DMS 273 treated with DMSO at 0.1 percent for 48 hours (cell line): ENCODE data around the gene HOMER2.
"Not testable (repeated sequence)": the region's sequence is repeated elsewhere in the genome, so short reads cannot be mapped to it uniquely, and the experiment has no call there.

Experiments
- DNase-seq: peaks from one replicate; lab custom pipeline; 2025; lab: John Stamatoyannopoulos, UW

Gene HOMER2

GRCh38 chr15:82964890-82965289 lies 12.4 kb upstream of the HOMER2 start:
- DNase-seq: no peak

GRCh38 chr15:82963471-82964341 lies 11.2 kb upstream of the HOMER2 start:
- no peak for DNase-seq

GRCh38 chr15:82960766-82961165 lies 8.2 kb upstream of the HOMER2 start:
- no peak for DNase-seq

- DNase-seq: no peak
Measured at GRCh38 chr15:82959423-82959822, 6.9 kb upstream of the HOMER2 start.

- DNase-seq: no peak
Measured at GRCh38 chr15:82958638-82959037, 6.1 kb upstream of the HOMER2 start.

- no peak for DNase-seq
Measured at GRCh38 chr15:82951472-82952157, 905 bp downstream of the HOMER2 start.

- no peak for DNase-seq
Measured at GRCh38 chr15:82950746-82951370, 1.7 kb downstream of the HOMER2 start.

GRCh38 chr15:82950295-82950694 lies 2.2 kb downstream of the HOMER2 start:
- DNase-seq: no peak

- DNase-seq: no peak
Measured at GRCh38 chr15:82946155-82946701, 6.3 kb downstream of the HOMER2 start.

GRCh38 chr15:82945326-82945725 lies 7.2 kb downstream of the HOMER2 start:
- no peak for DNase-seq

GRCh38 chr15:82944821-82945220 lies 7.7 kb downstream of the HOMER2 start:
- no peak for DNase-seq

- no peak for DNase-seq
Measured at GRCh38 chr15:82944056-82944455, 8.5 kb downstream of the HOMER2 start.

GRCh38 chr15:82943176-82943575 lies 9.3 kb downstream of the HOMER2 start:
- DNase-seq: no peak

- no peak for DNase-seq
Measured at GRCh38 chr15:82942691-82943090, 9.8 kb downstream of the HOMER2 start.

GRCh38 chr15:82939678-82940077 lies 12.8 kb downstream of the HOMER2 start:
- DNase-seq: not testable (repeated sequence)

GRCh38 chr15:82937712-82938058 lies 14.8 kb downstream of the HOMER2 start:
- DNase-seq: no peak

GRCh38 chr15:82936966-82937711 lies 15.4 kb downstream of the HOMER2 start:
- no peak for DNase-seq

- DNase-seq: no peak
Measured at GRCh38 chr15:82935382-82935781, 17.1 kb downstream of the HOMER2 start.

- no peak for DNase-seq
Measured at GRCh38 chr15:82934100-82934880, 18.2 kb downstream of the HOMER2 start.

- DNase-seq: no peak
Measured at GRCh38 chr15:82933576-82933975, 18.9 kb downstream of the HOMER2 start.

GRCh38 chr15:82931221-82931620 lies 21.3 kb downstream of the HOMER2 start:
- no peak for DNase-seq
